Activated T-helper 17 cell treated with anti-CD3 and anti-CD28 coated beads, Interleukin-2, amount 50 U/mL, for 72 hours (primary cell): ENCODE measurements around the gene CDKAL1. TPM values are rescaled to one million over a fixed set of nuclear protein-coding genes. Genes with fewer than 3 reads are reported as not detected.
"Not testable (repeated sequence)": the region's sequence is repeated elsewhere in the genome, so short reads cannot be mapped to it uniquely, and the experiment has no call there.

ENCODE experiments used
- ATAC-seq: fragments of 150-1000 bp; cut with Tn5 transposase; replicated peaks from 2 replicates; pipeline ENCODE4 v1.10.0; 2021; ENCODE audit warnings: mild to moderate bottlenecking, moderate library complexity
- H3K27ac Mint-ChIP-seq: one replicate; pipeline ENCODE4 v1.8.0; 2022; ENCODE audit warnings: mixed read lengths
- H3K27me3 Mint-ChIP-seq: one replicate; pipeline ENCODE4 v1.8.0; 2022; ENCODE audit warnings: mixed read lengths
- H3K36me3 Mint-ChIP-seq: one replicate; pipeline ENCODE4 v1.8.0; 2022; ENCODE audit warnings: low read depth, mild to moderate bottlenecking, mixed read lengths
- H3K4me1 Mint-ChIP-seq: one replicate; pipeline ENCODE4 v1.8.0; 2022; ENCODE audit warnings: mixed read lengths
- H3K4me3 Mint-ChIP-seq: one replicate; pipeline ENCODE4 v1.8.0; 2022; ENCODE audit warnings: mild to moderate bottlenecking, mixed read lengths
- H3K9me3 Mint-ChIP-seq: one replicate; pipeline ENCODE4 v1.8.0; 2022; ENCODE audit warnings: mixed read lengths
- total RNA-seq, 2 donors: library from RNA; stranded (reverse); gene quantifications; one replicate each; pipeline ENCODE4 v1.2.3, GENCODE V29; 2022

The CDKAL1 gene
- total RNA-seq, 2 donors from 2014 or later = 27.7 to 31.9 TPM

DNA sequence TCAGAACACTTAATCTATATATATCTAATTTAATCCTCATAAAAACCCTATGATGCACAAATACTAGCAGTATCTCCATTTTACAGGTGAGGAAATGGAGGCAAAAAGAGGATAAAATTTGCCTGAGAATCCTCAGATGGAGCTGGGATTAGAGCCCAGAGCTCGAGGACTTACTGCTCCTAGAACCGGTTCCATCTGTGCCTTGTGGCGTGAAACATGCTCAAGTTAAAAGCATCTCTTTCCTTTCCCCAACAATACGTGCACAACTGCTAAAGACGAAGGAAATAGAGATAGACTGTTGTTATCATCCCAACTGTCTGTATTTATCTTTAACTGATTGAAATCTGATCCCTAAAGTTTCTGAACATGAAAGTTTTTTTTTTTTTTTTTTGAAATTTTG, 691.7 kb downstream of the CDKAL1 start:
- no peak overlapping the region for H3K27ac Mint-ChIP-seq
- ATAC-seq = no peak
- no peaks in the 10 kb centered on the region for H3K27me3 Mint-ChIP-seq
- H3K36me3 Mint-ChIP-seq = peaks cover 43% of the 10 kb centered on the region
- no peaks in the 10 kb centered on the region for H3K9me3 Mint-ChIP-seq
- H3K4me1 Mint-ChIP-seq = no peaks in the 10 kb centered on the region
- H3K4me3 Mint-ChIP-seq = no peak overlapping the region

DNA sequence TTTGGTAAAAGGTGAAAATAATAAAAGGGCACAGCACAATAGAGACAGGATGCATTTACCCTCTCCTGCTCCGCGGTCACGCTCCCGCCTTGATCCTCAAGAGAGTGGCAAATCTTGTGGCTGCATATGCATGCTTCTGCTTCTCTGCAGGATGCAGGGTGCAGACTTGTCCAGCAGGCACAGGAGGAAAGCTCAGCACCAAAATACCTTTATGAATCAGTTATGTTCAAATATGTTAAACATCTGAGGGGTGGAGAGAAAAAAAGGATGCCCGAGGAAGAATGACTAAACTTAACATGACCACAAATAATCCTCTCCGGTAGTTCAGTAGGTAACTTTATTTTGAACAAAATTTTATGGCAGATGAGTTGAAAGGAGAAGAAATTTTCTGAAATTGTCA, 693.2 kb downstream of the CDKAL1 start:
- H3K27ac Mint-ChIP-seq = no peak overlapping the region
- no peaks in the 10 kb centered on the region for H3K27me3 Mint-ChIP-seq
- no peak overlapping the region for H3K4me3 Mint-ChIP-seq
- no peak for ATAC-seq
- peaks cover 46% of the 10 kb centered on the region for H3K36me3 Mint-ChIP-seq
- no peaks in the 10 kb centered on the region for H3K9me3 Mint-ChIP-seq
- no peaks in the 10 kb centered on the region for H3K4me1 Mint-ChIP-seq

DNA sequence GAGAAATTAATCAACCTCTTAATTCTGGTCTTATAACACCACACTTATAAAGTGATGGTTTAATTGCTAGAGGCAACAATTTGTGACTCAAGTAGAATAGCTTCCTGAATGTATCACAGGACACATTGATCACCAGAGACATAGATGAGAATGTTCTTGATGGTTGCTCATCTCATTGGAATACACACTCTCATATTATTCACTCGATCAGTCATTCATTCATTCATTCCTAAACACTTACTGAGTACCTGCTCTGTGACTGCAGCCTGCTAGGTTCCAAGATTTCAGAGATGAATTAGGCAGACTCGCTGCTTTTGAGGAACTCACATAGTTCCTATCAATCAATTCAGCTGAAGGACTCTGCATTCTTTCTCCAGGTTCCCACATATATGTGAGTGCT, 694.2 kb downstream of the CDKAL1 start:
- Mint-ChIP-seq H3K4me1 (no peaks in the 10 kb centered on the region), H3K9me3 (no peaks in the 10 kb centered on the region), H3K27me3 (no peaks in the 10 kb centered on the region), H3K27ac (no peak overlapping the region), H3K36me3 (peaks cover 54% of the 10 kb centered on the region), H3K4me3 (no peak overlapping the region)
- ATAC-seq = no peak

DNA sequence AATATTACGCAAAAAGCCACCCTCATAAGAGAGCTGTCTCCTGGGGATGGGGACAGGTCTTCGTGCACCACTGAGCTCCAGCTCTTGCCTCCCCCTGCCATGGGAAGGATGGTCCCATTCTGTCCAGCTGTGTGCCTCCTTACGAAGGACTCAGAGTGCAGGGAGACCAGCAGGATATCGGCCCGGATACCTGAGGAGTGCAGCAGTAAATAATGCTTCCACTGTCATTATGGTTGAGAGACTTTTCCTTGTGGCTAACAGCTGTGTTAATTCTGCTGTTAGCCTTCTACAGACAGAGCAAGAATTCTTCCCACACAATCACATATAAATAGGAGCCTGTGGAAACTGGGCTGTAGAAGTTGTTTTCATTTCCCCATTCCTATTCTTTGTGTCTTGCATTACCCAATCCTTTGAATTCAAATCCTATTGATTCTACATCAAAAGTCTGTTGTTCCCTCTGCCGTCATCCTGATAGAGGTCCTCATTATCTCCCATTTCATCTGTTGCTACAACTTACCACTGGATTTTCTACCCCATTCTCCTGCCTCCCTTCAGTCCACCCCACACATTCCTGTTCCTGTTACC, 694.7 kb downstream of the CDKAL1 start:
- Mint-ChIP-seq H3K27me3 (no peaks in the 10 kb centered on the region), H3K9me3 (no peaks in the 10 kb centered on the region), H3K36me3 (peaks cover 59% of the 10 kb centered on the region), H3K27ac (no peak overlapping the region), H3K4me1 (no peaks in the 10 kb centered on the region), H3K4me3 (no peak overlapping the region)
- ATAC-seq = no peak

DNA sequence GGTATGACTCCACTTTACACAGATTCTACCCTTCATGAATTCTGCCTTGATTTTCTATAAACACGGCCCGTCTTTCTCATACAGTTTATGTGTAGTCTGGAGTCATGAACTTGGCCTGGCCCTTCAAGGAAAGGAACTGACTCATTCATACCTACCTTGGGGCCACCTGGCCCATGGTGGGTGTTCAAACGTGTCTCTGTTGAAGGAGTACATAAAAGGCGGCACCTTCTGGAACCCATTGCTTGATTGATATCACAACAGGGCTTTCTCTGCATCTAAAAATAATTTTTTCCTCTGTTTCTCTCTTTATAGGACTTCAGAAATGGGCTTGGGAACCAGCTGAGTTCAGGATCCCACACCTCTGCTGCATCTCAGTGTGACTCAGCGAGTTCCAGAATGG, 696.3 kb downstream of the CDKAL1 start:
- H3K4me3 Mint-ChIP-seq = no peak overlapping the region
- no peak for ATAC-seq
- H3K27me3 Mint-ChIP-seq = no peaks in the 10 kb centered on the region
- H3K4me1 Mint-ChIP-seq = no peaks in the 10 kb centered on the region
- peaks cover 63% of the 10 kb centered on the region for H3K36me3 Mint-ChIP-seq
- H3K9me3 Mint-ChIP-seq = peaks cover 4% of the 10 kb centered on the region
- no peak overlapping the region for H3K27ac Mint-ChIP-seq

DNA sequence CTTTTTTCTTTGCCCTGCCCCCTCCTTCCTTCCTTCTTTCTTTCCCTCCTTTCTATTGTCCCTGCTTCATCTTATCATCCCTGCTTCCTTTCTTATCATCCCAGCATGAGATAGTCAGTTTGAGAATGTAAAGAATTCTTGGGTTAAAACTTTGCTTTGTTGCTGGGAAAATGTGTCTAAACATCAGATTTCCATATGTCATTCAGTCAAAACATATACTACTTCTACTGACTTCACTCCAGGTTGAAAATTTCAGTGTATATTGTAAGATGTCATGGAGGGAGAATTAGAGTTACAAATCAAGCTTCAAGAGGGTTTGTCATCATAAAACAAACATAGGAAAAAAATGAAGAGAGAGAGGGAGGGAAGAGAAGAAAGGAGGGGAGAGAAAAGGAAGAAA, 700.9 kb downstream of the CDKAL1 start:
- H3K36me3 Mint-ChIP-seq = peaks cover 42% of the 10 kb centered on the region
- peaks cover 4% of the 10 kb centered on the region for H3K9me3 Mint-ChIP-seq
- no peak overlapping the region for H3K27ac Mint-ChIP-seq
- H3K4me1 Mint-ChIP-seq = no peaks in the 10 kb centered on the region
- H3K27me3 Mint-ChIP-seq = no peaks in the 10 kb centered on the region
- no peak for ATAC-seq
- H3K4me3 Mint-ChIP-seq = no peak overlapping the region

DNA sequence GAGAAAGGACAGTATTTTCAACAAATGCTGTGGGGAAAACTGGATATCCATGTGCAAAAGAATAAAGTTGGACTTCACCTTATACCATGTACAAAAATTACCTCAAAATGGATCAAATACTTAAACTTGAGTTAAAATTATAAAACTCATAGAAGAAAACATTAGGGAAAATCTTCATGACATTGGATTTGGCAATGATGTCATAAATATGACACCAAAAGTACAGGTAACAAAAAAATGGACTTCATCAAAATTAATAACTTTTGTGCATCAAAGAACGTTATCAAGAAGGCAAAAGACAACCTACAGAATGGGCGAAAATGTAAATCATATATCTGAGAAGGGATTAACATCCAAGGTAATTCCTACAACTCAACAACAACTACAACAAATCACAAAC, 704.0 kb downstream of the CDKAL1 start:
- no peak overlapping the region for H3K27ac Mint-ChIP-seq
- H3K4me1 Mint-ChIP-seq = no peaks in the 10 kb centered on the region
- ATAC-seq = no peak
- no peak overlapping the region for H3K4me3 Mint-ChIP-seq
- H3K9me3 Mint-ChIP-seq = peaks cover 12% of the 10 kb centered on the region
- H3K27me3 Mint-ChIP-seq = no peaks in the 10 kb centered on the region
- H3K36me3 Mint-ChIP-seq = peaks cover 11% of the 10 kb centered on the region

DNA sequence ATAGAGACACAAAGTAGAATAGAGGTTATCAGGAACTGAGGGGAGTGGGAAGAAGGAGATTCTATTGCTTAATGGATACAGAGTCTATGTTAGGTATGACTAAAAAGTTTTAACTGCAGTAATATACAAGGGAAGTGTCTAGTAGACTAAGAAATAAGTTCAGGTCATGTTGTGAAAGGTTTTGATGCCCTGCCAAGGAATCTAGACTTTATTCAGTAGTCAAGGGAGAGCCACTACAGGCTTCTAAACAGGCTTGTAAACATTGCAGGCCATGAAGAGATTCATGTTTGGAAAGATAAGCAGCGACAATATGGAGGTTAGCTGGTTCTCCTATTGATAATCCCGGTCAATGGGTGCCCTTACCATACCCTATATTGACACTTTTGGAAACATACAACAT, 706.5 kb downstream of the CDKAL1 start:
- no peak for ATAC-seq
- Mint-ChIP-seq H3K36me3 (no peaks in the 10 kb centered on the region), H3K27ac (no peak overlapping the region), H3K4me3 (no peak overlapping the region), H3K9me3 (peaks cover 8% of the 10 kb centered on the region), H3K4me1 (no peaks in the 10 kb centered on the region), H3K27me3 (no peaks in the 10 kb centered on the region)

DNA sequence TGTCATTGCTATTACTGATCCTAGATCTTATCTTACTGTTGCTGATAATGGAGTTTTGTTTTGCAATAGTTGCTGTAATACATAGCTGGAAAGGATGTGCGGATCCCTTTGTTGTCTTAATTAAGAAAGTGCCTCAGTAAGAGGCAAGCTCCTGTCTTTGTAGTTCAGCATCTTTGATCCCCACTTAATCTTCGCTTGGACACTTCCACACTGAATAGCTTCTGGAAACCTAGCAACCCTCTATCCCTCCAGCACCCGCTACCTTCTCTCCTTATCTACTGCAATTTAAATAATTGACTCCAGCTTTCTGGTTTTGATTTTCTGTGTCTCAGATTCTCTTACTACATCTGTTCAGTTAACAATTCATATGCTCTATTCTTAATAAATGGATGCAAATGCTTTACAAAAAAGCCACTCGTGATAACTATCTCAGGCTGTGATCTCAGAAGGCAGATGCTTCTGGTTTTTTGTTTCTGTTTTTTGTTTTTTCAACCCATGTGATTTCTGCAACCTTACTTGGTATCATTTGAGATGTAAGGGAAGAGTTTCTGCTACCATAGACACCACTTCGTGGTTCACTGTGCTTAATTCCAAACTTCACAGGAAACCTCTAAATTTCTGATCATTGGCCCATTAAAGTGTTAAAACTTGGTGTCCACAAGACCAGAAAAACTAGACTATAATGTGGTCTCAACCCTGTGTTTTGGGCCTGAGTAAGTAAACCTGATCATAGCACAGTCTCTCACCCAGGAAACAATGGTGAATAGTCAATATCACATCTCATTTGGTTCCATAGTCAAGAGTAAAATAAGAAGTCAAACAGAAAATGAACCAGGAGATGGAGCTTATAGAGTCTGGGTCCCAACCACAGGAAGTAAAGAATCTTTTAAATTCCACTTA, 707.2 kb downstream of the CDKAL1 start:
- no peaks in the 10 kb centered on the region for H3K4me1 Mint-ChIP-seq
- H3K27ac Mint-ChIP-seq = no peak overlapping the region
- ATAC-seq = no peak
- H3K4me3 Mint-ChIP-seq = no peak overlapping the region
- H3K9me3 Mint-ChIP-seq = peaks cover 8% of the 10 kb centered on the region
- H3K27me3 Mint-ChIP-seq = no peaks in the 10 kb centered on the region
- no peaks in the 10 kb centered on the region for H3K36me3 Mint-ChIP-seq

DNA sequence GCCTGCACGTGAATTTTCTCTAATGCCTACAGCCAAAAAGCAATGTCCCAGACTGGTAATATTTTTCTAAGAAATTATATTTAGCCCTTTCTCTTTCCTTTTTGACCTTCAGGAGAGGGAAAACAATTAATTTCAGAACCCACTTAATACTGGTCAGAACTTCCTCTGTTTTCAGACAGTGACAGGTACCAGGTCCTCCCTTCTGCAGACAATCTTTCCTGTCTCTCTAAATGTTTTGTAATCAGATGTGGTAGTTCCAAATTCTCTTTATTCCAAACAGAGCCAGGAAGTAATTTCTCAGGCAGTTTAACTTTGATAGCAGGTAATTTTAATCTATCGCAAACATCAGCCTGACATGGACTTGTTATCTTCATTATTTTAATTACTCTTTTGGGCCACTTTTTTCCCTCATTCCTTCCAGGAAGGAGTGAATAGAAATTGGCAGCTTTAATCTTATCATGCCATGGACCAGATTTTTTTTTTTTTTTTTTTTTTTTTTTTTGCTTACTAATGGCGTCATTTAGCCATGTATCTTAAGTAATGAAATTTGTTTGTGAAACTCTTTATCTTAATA, 710.7 kb downstream of the CDKAL1 start:
- no peaks in the 10 kb centered on the region for H3K4me1 Mint-ChIP-seq
- no peak overlapping the region for H3K27ac Mint-ChIP-seq
- H3K9me3 Mint-ChIP-seq = peaks cover 8% of the 10 kb centered on the region
- H3K27me3 Mint-ChIP-seq = no peaks in the 10 kb centered on the region
- no peaks in the 10 kb centered on the region for H3K36me3 Mint-ChIP-seq
- H3K4me3 Mint-ChIP-seq = no peak overlapping the region
- ATAC-seq = no peak

DNA sequence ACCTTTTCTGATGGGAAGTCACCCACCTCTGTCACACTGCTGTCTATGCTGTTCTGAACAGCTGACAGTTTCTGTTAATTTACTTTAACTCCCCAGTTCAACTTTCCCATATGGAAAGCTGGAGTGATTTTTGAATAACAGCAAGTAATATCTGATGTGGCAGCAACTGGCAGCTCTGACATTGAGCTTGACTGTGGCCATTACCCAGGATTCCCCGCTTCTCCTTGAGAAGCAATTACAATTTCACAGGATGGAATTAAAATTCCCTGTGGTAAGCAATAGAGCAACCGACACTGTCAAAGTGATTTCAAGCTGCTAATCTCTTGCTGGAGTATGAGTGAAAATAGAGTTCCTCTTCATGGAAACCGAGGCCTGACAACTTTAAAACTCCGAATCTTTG, 711.2 kb downstream of the CDKAL1 start:
- H3K4me3 Mint-ChIP-seq = no peak overlapping the region
- no peaks in the 10 kb centered on the region for H3K27me3 Mint-ChIP-seq
- H3K27ac Mint-ChIP-seq = no peak overlapping the region
- no peaks in the 10 kb centered on the region for H3K36me3 Mint-ChIP-seq
- H3K9me3 Mint-ChIP-seq = peaks cover 6% of the 10 kb centered on the region
- no peaks in the 10 kb centered on the region for H3K4me1 Mint-ChIP-seq
- no peak for ATAC-seq

DNA sequence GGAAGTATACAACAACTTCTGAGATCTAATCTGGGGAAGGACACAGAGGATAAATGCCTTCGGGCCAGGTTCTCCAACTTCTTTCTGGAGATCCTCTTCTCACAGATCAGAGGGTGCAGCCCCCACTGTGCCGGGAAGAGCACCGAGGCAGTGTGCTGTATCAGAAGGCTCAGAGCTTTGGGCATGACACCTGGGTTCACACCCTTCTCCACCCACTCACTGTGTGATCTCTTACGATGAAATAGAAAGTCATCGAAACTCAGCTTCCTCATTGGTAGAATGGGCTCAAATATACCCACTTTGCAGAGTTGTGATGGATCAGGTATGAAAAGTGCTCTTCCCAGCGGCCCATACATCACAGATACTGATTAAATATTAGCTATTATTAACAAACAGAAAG, 711.8 kb downstream of the CDKAL1 start:
- no peaks in the 10 kb centered on the region for H3K4me1 Mint-ChIP-seq
- no peak overlapping the region for H3K4me3 Mint-ChIP-seq
- no peak for ATAC-seq
- H3K36me3 Mint-ChIP-seq = no peaks in the 10 kb centered on the region
- no peaks in the 10 kb centered on the region for H3K27me3 Mint-ChIP-seq
- peaks cover 3% of the 10 kb centered on the region for H3K9me3 Mint-ChIP-seq
- no peak overlapping the region for H3K27ac Mint-ChIP-seq

DNA sequence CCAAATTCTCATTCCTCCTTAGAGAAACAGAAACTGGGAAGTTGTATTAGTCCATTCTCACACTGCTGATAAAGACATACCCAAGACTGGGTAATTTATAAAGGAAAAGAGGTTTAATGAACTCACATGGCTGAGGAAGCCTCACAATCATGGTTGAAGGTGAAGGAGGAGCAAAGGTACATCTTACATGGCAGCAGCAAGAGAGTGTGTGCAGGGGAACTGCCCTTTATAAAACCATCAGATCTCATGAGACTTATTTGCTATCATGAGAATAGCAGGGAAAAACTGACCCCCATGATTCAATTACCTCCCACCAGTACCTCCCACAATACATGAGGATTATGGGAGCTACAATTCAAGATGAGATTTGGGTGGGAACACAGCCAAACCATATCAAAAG, 720.2 kb downstream of the CDKAL1 start:
- not testable (repeated sequence) for ATAC-seq, H3K4me1 Mint-ChIP-seq, H3K27ac Mint-ChIP-seq, H3K4me3 Mint-ChIP-seq, H3K9me3 Mint-ChIP-seq, H3K36me3 Mint-ChIP-seq
- peaks cover 19% of the 10 kb centered on the region for H3K27me3 Mint-ChIP-seq

DNA sequence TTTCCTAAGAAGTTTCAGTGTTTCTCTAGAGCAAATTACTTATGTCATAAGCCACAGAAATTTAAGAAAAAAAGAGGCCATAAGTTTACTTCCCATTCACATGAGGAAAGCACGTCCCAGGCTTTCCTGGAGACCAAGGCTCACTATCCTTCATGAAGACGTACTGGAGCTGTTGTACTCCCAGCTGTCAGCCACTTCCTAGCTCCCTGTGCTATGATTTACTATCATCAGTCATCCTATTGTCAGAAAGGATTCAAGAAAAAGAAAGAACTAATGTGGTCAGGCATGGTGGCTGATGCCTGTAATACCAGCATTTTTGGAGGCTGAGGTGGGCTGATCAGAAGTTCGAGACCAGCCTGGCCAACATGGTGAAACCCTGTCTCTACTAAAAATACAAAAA, 721.9 kb downstream of the CDKAL1 start:
- Mint-ChIP-seq H3K9me3 (peaks cover 7% of the 10 kb centered on the region), H3K4me3 (no peak overlapping the region), H3K27me3 (peaks cover 28% of the 10 kb centered on the region), H3K27ac (no peak overlapping the region), H3K36me3 (no peaks in the 10 kb centered on the region), H3K4me1 (no peaks in the 10 kb centered on the region)
- ATAC-seq = no peak

DNA sequence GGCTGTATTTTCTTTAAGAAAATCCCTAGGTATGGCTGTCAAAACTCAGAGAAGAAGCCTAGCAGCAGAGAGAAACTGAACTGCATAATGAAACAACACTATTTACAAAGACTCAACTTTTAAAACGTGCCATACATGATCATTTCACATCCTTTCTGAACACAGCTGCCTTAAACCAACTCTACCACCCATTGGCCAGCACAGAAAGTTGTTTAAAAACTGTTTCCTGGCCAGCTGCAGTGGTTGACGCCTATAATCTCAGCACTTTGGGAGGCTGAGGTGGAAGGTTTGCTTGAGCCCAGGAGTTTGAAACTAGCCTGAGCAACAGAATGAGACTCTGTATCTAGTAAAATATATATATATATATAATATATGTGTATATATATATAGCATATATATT, 722.9 kb downstream of the CDKAL1 start:
- Mint-ChIP-seq H3K36me3 (no peaks in the 10 kb centered on the region), H3K9me3 (peaks cover 7% of the 10 kb centered on the region), H3K4me3 (no peak overlapping the region), H3K27ac (no peak overlapping the region), H3K4me1 (no peaks in the 10 kb centered on the region), H3K27me3 (peaks cover 30% of the 10 kb centered on the region)
- ATAC-seq = no peak
